ENCODE results near the gene EPAS1. TPM values are rescaled to one million over a fixed set of nuclear protein-coding genes. Genes with fewer than 3 reads are reported as not detected.

The EPAS1 gene
- total and polyA plus RNA-seq, 2 of the 8 experiments (the other 6 are each of a cell fraction or from before 2014, with no cell fraction given), result 2.0 to 4.9 TPM

- H3K79me2 ChIP-seq (ENCODE audit: control insufficient read depth in 1 of 2, insufficient read depth in 2 of 2, low read length in 2 of 2), result no peaks in the 10 kb centered on the region
- TF ChIP-seq SP2 (IDR thresholded peaks at IDR 0.05; ENCODE audit: low read length) (no peak), TAF7 (optimal IDR thresholded peaks at IDR 0.05; ENCODE audit: borderline replicate concordance, low read depth, low read length) (no peak)
- 82% methylated on average over 8 of the region's 8 CpGs; no CpG with 5 or more reads in 1 of the 2 experiments for WGBS, 2 experiments (ENCODE audit: extremely low coverage in 1 of 2, insufficient coverage in 1 of 2, insufficient read length in 1 of 2, insufficient replicate concordance in 2 of 2, low coverage in 1 of 2, low lambda C conversion rate in 2 of 2, missing lambda C conversion rate in 1 of 2)
- no peak overlapping the region for H2AFZ ChIP-seq (ENCODE audit: low read length)
- H3K4me2 ChIP-seq (ENCODE audit: insufficient read depth in 1 of 2, low read depth in 2 of 2, low read length in 2 of 2), result no peak overlapping the region
- no peak overlapping the region for H4K5ac ChIP-seq (ENCODE audit: insufficient read length, low read depth, low read length)
- no peak overlapping the region for H3K27ac ChIP-seq (ENCODE audit: low read depth, low read length)
- 0 out of 2 replicates have a peak overlapping the region, but pooled peaks have one; percentile 51 for H2BK12ac ChIP-seq (ENCODE audit: low read depth, low read length)
- H3K18ac ChIP-seq (ENCODE audit: extremely low read depth, low read length), result no peak overlapping the region
- H2AK5ac ChIP-seq (ENCODE audit: low read depth, low read length), result no peak overlapping the region
- H4K20me1 ChIP-seq (replicated peaks in 1 of 2; ENCODE audit: control insufficient read depth in 1 of 2, insufficient read depth in 2 of 2, low read length in 2 of 2), result no peaks in the 10 kb centered on the region
- DNase-seq (ENCODE audit: low read depth in 1 of 2, low spot score in 2 of 2) (no peak), FAIRE-seq (no peak)
- CTCF ChIA-PET (ENCODE audit: partially characterized antibody), result interaction anchor here (1.5 to 2.1 kb wide), 2 partner anchors 26 to 257 kb away, joined by 5 to 6 read pairs; no protein-coding TSS in a partner anchor
- no peak overlapping the region for H2BK120ac ChIP-seq (replicated peaks; ENCODE audit: low read depth, low read length)
- no peak overlapping the region for H3K56ac ChIP-seq (replicated peaks; ENCODE audit: insufficient read length, low read depth, low read length)
- H2BK5ac ChIP-seq (ENCODE audit: low read depth, low read length), result no peak overlapping the region
- no peaks in the 10 kb centered on the region for H3K36me3 ChIP-seq (ENCODE audit: control insufficient read depth in 2 of 4, insufficient read depth in 4 of 4, low read length in 3 of 4)
- H3K4ac ChIP-seq (replicated peaks; ENCODE audit: insufficient read length, low read depth, low read length), result no peak overlapping the region
- no peak overlapping the region for H3K9ac ChIP-seq (replicated peaks in 1 of 4; ENCODE audit: extremely low read depth in 1 of 4, low read depth in 3 of 4, low read length in 3 of 4)
- no peak overlapping the region for H3K4me3 ChIP-seq (ENCODE audit: extremely low read depth in 1 of 4, insufficient read depth in 2 of 4, low read depth in 3 of 4, low read length in 4 of 4)
- H4K91ac ChIP-seq (replicated peaks; ENCODE audit: insufficient read length, low read length), result no peak overlapping the region
- no peak overlapping the region for H2BK20ac ChIP-seq (ENCODE audit: low read length)
- H3K27me3 ChIP-seq (replicated peaks in 1 of 4; ENCODE audit: control insufficient read depth in 3 of 4, extremely low read depth in 1 of 4, insufficient read depth in 3 of 4, low read length in 3 of 4), result peaks cover 0 to 1% (median 0%) of the 10 kb centered on the region in 4 experiments; a peak in 1 of 7 replicates
- no peak overlapping the region for H3K23ac ChIP-seq (ENCODE audit: insufficient read length)
- no peaks in the 10 kb centered on the region for H3K9me3 ChIP-seq (ENCODE audit: insufficient read depth in 2 of 2, low read depth in 1 of 2, low read length in 1 of 2)
- H3K23me2 ChIP-seq (ENCODE audit: low read depth, low read length), result no peaks in the 10 kb centered on the region
- no peaks in the 10 kb centered on the region for H3K79me1 ChIP-seq (ENCODE audit: low read depth, low read length)
- no peak overlapping the region for H2BK15ac ChIP-seq (ENCODE audit: low read length)
- no peak overlapping the region for H4K8ac ChIP-seq (ENCODE audit: extremely low read depth, insufficient read depth, low read length)
- POLR2A ChIA-PET (ENCODE audit: partially characterized antibody), result no interaction called here
- H3K4me1 ChIP-seq (replicated peaks in 1 of 4; ENCODE audit: control insufficient read depth in 3 of 4, insufficient read depth in 4 of 4, low read length in 3 of 4), result peaks cover 0 to 3% (median 1%) of the 10 kb centered on the region in 4 experiments; a peak in 1 of 7 replicates
- H3K14ac ChIP-seq (ENCODE audit: insufficient read length), result no peak overlapping the region
Observed at GRCh38 chr2:46320141-46320567, 22.9 kb downstream of the EPAS1 start.
